ENCODE results near the gene EIF6.
"Not testable (repeated sequence)": the region's sequence is repeated elsewhere in the genome, so short reads cannot be mapped to it uniquely, and the experiment has no call there.

EIF6 gene

GRCh38 chr20:35277531-35278395 lies 6.8 kb downstream of the EIF6 start, which contains the start of gene MMP24OS:
TSS of gene MMP24OS (minus strand) at chr20:35278122. CDS start at chr20:35277929, 193 bp downstream.
- peak; percentile 64 to 84 (median 77) for DNase-seq

- no peak for DNase-seq
Measured at GRCh38 chr20:35277127-35277526, 7.4 kb downstream of the EIF6 start.

- no peak for DNase-seq
Measured at GRCh38 chr20:35276408-35276807, 8.2 kb downstream of the EIF6 start.

- DNase-seq = no peak
Measured at GRCh38 chr20:35275741-35276251, 8.8 kb downstream of the EIF6 start.

GRCh38 chr20:35274172-35275092 lies 10.1 kb downstream of the EIF6 start:
- no peak for DNase-seq

- DNase-seq = no peak
Measured at GRCh38 chr20:35273449-35274171, 11.0 kb downstream of the EIF6 start.

- DNase-seq = no peak
Measured at GRCh38 chr20:35271904-35272303, 12.7 kb downstream of the EIF6 start.

GRCh38 chr20:35271073-35271882 lies 13.3 kb downstream of the EIF6 start:
- no peak for DNase-seq

- DNase-seq = no peak
Measured at GRCh38 chr20:35270021-35270902, 14.3 kb downstream of the EIF6 start.

- no peak for DNase-seq
Measured at GRCh38 chr20:35269055-35269781, 15.4 kb downstream of the EIF6 start.

- DNase-seq = no peak
Measured at GRCh38 chr20:35267092-35267491, 17.5 kb downstream of the EIF6 start.

- no peak for DNase-seq
Measured at GRCh38 chr20:35264755-35265154, 19.8 kb downstream of the EIF6 start.

GRCh38 chr20:35263532-35264341 lies 20.8 kb downstream of the EIF6 start:
- DNase-seq = no peak

GRCh38 chr20:35262731-35263531 lies 21.6 kb downstream of the EIF6 start:
- not testable (repeated sequence) for DNase-seq

GRCh38 chr20:35262321-35262720 lies 22.3 kb downstream of the EIF6 start:
- not testable (repeated sequence) for DNase-seq

- DNase-seq = no peak
Measured at GRCh38 chr20:35260426-35260825, 24.1 kb downstream of the EIF6 start.

GRCh38 chr20:35257175-35257909 lies 27.2 kb downstream of the EIF6 start:
- DNase-seq = no peak
